GM11168 (cell line): ENCODE data around the gene PBX1.

Source experiments
- in situ Hi-C: fragments of 300-500 bp; cut with MboI; formaldehyde crosslinking; loops from one replicate; pipeline ENCODE4 v1.12.0; 2022; ENCODE audit warnings: low sequenced_read_pairs; ENCODE audit not compliant: unreplicated experiment

Gene PBX1

GRCh38 chr1:164562947-164563520 is 4.0 kb downstream of the PBX1 start:
- in situ Hi-C loops: no loop called here

GRCh38 chr1:164563721-164564360 is 4.9 kb downstream of the PBX1 start:
- in situ Hi-C loops: no loop called here

GRCh38 chr1:164564378-164564777 is 5.4 kb downstream of the PBX1 start:
- in situ Hi-C loops: no loop called here

- in situ Hi-C loops: no loop called here
These were observed 6.4 kb downstream of the PBX1 start for GRCh38 chr1:164565357-164565756.

- in situ Hi-C loops: no loop called here
These were observed 8.8 kb downstream of the PBX1 start for GRCh38 chr1:164567774-164568173.

GRCh38 chr1:164569241-164569640 is 10.3 kb downstream of the PBX1 start:
- in situ Hi-C loops: no loop called here

GRCh38 chr1:164569866-164570265 is 10.9 kb downstream of the PBX1 start:
- in situ Hi-C loops: no loop called here

GRCh38 chr1:164571333-164571732 is 12.3 kb downstream of the PBX1 start:
- in situ Hi-C loops: no loop called here

- in situ Hi-C loops: no loop called here
These were observed 16.4 kb downstream of the PBX1 start for GRCh38 chr1:164575356-164575886.

GRCh38 chr1:164576291-164577271 is 17.6 kb downstream of the PBX1 start:
- in situ Hi-C loops: no loop called here

- in situ Hi-C loops: no loop called here
These were observed 18.3 kb downstream of the PBX1 start for GRCh38 chr1:164577291-164577690.

GRCh38 chr1:164578479-164579200 is 19.7 kb downstream of the PBX1 start:
- in situ Hi-C loops: no loop called here

- in situ Hi-C loops: no loop called here
These were observed 20.4 kb downstream of the PBX1 start for GRCh38 chr1:164579381-164579780.

- in situ Hi-C loops: no loop called here
These were observed 22.8 kb downstream of the PBX1 start for GRCh38 chr1:164581762-164582161.

GRCh38 chr1:164583196-164583595 is 24.2 kb downstream of the PBX1 start:
- in situ Hi-C loops: no loop called here

- in situ Hi-C loops: no loop called here
These were observed 25.0 kb downstream of the PBX1 start for GRCh38 chr1:164583835-164584539.

GRCh38 chr1:164586591-164586990 is 27.6 kb downstream of the PBX1 start:
- in situ Hi-C loops: no loop called here

GRCh38 chr1:164587617-164588501 is 28.9 kb downstream of the PBX1 start:
- in situ Hi-C loops: no loop called here
